Non-pigmented ciliary epithelial cell (primary cell): Measurements from ENCODE around the gene DDX39A.
A peak's percentile ranks its signal among the peaks of the same experiment; 100 is the strongest.

Source experiments
- DNase-seq: peaks from one replicate; pipeline ENCODE4 v3.0.0-alpha.2; 2010; ENCODE audit warnings: low read depth

DDX39A gene

GRCh38 chr19:14434543-14435319, 15.6 kb upstream of the DDX39A start:
- DNase-seq: peak; percentile 56

GRCh38 chr19:14433554-14434501, 14.7 kb upstream of the DDX39A start:
- no peak for DNase-seq

GRCh38 chr19:14432791-14433553, 13.8 kb upstream of the DDX39A start, which contains the start of gene PKN1:
PKN1 (plus strand) TSS chr19:14433306; CDS start chr19:14433522, 216 bp downstream.
- DNase-seq: no peak

- DNase-seq: no peak
Measured at GRCh38 chr19:14430712-14431111, 11.6 kb upstream of the DDX39A start.

GRCh38 chr19:14428882-14429416, 9.8 kb upstream of the DDX39A start:
- DNase-seq: no peak

GRCh38 chr19:14427461-14427860, 8.3 kb upstream of the DDX39A start:
- DNase-seq: no peak

- DNase-seq: no peak
Measured at GRCh38 chr19:14425696-14426138, 6.6 kb upstream of the DDX39A start.

- DNase-seq: no peak
Measured at GRCh38 chr19:14418856-14419105, 360 bp downstream of the DDX39A start.

GRCh38 chr19:14416817-14417231, 2.3 kb downstream of the DDX39A start:
- DNase-seq: no peak

GRCh38 chr19:14414926-14415690, 4.0 kb downstream of the DDX39A start:
- DNase-seq: no peak

GRCh38 chr19:14413693-14414181, 5.4 kb downstream of the DDX39A start:
- DNase-seq: no peak

GRCh38 chr19:14412996-14413692, 6.0 kb downstream of the DDX39A start:
- no peak for DNase-seq

GRCh38 chr19:14412324-14412995, 6.7 kb downstream of the DDX39A start:
- DNase-seq: no peak

- DNase-seq: no peak
Measured at GRCh38 chr19:14411938-14412245, 7.2 kb downstream of the DDX39A start.

- DNase-seq: no peak
Measured at GRCh38 chr19:14411161-14411937, 7.8 kb downstream of the DDX39A start.

- DNase-seq: no peak
Measured at GRCh38 chr19:14410091-14411051, 8.8 kb downstream of the DDX39A start.

- DNase-seq: no peak
Measured at GRCh38 chr19:14409146-14410023, 9.8 kb downstream of the DDX39A start.
